Measurements from ENCODE around the gene CCIN.

The CCIN gene

DNA sequence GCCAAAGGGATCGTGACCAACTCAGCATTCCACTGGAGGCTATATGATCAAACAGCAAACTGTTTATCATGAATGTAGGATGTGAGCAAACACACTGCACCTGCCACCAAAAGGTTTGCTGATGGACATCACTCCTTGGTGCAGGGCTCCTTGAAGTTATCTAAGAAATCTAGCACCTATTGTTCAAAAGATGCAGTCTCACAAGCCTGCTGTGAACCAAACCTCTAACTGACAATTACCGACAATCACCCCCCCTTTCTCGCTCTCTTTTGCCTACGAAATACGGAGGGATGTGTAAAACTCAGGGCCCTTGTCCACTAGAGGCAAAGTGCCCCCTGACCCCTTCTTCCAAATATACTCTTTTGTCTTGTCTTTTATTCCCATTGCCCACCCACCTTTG is 19.0 kb downstream of the CCIN start:
- in situ Hi-C loops (cut with HindIII; ENCODE audit: low sequenced_read_pairs) = loop anchor here (5.0 kb wide), 1 partner anchor 96 kb away; no protein-coding TSS in a partner anchor

DNA sequence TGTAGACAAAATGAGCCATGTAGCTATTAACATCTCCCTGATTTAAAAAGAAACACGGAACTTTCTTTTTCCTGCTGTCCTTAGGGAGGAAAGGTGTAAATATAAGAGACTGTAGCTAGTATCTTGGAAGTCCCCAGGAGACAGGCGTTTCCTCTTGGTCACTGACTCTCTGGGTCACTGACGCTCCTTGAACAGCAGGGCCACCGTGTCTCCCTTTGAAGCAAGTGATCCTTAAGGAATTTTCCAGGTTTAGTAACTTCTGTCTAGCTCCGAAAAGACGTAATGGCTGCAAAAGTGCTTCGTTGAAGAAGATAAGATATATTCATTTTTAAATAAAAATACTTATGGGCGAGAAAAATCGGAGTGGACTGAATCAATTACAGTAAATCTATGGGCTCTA is 20.8 kb downstream of the CCIN start:
- in situ Hi-C loops (cut with HindIII; ENCODE audit: low sequenced_read_pairs) = loop anchor here (5.0 kb wide), 1 partner anchor 98 kb away; no protein-coding TSS in a partner anchor

DNA sequence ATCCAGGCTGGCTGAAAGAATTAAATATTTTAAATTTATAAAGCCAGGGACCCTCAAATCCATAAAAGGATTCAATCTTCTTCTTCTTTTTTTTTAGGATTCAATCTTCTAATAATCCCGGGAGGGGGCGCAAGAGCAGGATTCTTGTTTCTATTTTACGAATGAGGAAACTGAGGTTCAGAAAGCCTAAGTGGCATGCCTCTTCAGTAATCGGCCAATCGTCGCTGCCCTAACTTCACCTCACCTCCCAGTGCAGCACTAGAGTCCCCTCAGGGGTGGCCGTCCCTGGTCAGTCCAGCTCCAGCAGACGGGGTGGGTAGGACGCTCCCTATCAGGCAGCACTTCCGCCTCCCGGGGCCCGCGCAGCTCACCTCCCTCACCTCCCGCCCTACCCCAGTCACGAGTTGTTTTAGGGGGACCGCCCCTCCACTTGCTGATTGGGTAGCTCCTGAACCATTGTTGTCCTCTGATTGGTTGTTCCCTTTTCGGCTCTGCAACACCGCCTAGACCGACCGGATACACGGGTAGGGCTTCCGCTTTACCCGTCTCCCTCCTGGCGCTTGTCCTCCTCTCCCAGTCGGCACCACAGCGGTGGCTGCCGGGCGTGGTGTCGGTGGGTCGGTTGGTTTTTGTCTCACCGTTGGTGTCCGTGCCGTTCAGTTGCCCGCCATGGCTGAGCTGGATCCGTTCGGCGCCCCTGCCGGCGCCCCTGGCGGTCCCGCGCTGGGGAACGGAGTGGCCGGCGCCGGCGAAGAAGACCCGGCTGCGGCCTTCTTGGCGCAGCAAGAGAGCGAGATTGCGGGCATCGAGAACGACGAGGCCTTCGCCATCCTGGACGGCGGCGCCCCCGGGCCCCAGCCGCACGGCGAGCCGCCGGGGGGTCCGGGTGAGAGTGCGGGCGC is 21.5 kb downstream of the CCIN start, which contains the start of gene CLTA:
TSS of gene CLTA (plus strand) at position 534 of the 902 bp plus-strand sequence. CDS start at position 670, 136 bp downstream.
- in situ Hi-C loops (cut with HindIII; ENCODE audit: low sequenced_read_pairs) = no loop called here

DNA sequence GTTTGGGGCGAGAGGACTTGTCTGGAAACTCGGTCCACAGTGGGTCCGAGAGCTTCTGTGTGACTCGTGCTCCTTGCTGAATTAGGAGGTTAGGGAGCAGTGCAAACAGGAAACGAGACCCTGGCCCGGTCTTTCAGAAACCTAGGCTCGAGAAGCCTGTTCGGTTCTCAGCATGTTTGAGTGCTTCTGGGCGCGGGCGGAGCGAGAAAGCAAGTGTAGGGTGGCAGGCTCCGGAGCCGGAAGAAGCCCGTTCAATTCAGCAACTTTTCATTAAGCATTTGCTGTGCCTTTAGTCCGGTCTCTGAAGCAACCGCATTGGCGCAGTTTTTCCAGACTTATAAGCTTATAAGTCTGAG is 22.1 kb downstream of the CCIN start:
- in situ Hi-C loops (cut with HindIII; ENCODE audit: low sequenced_read_pairs) = no loop called here

DNA sequence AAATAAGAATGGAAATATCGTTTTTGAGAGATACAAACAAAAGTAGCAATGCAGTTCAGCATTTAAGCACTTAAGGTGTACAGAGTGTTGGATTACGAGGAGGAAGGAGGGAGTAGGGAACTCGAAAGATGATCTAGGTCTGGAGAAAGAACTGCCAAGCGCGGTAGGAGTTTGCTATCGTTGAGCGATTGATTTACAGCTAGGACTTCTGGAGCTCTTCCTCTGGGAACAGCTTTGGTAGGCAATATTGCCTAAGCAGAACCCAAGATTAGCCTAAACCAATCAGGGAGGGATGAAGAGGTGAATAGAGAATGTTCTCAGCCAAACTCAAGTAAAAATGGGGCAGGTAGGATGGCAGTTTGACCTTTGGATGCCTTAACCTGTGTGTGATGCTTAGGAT is 22.5 kb downstream of the CCIN start:
- in situ Hi-C loops (cut with HindIII; ENCODE audit: low sequenced_read_pairs) = no loop called here

DNA sequence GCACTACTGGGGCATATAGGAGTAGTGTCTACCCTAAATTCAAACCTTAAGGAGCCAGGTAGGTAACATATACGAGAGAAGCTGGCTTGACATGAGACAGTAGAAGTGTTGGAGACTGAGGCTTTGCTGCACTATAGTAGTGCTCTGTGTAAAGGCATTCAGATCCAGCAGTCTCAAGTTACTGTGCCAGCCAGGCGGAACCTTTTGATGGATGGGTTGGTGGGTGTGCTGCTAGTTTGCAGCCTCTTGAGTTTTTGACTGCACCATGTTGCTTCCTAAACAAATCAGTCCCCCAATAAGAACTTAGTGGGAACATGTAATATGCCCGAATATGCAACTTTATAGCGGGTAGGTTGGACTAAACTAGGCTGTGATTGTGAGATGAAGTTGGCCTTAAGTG is 23.0 kb downstream of the CCIN start:
- in situ Hi-C loops (cut with HindIII; ENCODE audit: low sequenced_read_pairs) = no loop called here

DNA sequence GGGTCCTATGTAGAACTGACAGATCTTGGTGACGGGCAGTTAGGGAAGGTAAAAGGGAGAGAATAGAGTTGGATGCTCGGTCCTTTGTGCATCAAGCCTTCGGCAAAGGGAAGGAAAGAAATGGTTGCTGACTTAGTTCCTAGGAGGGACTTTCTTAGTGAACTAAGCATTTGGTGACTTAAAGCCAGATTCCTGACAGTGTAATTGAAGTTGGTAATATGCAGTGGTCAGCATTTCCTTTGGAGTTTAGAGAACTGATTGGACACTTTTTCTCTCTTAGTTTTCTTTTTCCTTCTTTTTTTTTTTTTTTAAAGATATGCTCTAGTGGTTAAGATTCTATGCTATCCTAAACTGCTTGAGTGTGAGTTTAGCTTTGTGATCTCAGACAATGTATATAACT is 23.8 kb downstream of the CCIN start:
- in situ Hi-C loops (cut with HindIII; ENCODE audit: low sequenced_read_pairs) = no loop called here

DNA sequence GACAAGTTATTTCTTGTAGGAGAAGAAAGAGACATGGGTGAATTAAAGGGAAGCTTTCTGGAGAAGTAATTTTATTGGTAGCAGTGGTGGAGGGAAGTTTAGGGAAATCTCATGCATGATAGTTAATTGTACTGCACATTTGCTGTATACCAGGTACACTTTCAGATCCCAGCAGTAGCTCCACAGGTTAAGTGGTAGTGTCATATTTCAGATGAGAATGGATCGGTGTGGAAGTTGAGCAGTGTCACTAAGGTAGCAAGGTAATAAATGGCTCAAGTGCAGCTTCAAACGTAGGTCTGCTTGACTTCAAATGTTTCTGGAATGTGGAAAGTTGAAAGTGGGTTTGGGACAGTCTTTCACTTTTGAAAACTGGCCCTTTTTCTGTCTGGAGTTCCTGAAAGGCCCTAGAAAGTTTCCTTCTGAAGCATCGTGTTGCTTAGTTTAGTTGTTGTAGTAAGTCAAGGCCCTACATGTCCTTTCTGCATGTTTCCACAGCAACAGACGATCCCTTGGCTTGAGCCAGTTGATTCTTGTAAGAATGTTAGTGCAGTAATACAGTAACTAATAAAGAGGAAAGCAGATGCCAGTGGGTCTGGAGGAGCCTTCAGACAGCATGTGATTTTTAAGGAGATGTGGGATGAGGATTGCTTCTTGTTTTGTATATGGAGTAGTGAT is 25.3 kb downstream of the CCIN start:
- in situ Hi-C loops (cut with HindIII; ENCODE audit: low sequenced_read_pairs) = no loop called here

DNA sequence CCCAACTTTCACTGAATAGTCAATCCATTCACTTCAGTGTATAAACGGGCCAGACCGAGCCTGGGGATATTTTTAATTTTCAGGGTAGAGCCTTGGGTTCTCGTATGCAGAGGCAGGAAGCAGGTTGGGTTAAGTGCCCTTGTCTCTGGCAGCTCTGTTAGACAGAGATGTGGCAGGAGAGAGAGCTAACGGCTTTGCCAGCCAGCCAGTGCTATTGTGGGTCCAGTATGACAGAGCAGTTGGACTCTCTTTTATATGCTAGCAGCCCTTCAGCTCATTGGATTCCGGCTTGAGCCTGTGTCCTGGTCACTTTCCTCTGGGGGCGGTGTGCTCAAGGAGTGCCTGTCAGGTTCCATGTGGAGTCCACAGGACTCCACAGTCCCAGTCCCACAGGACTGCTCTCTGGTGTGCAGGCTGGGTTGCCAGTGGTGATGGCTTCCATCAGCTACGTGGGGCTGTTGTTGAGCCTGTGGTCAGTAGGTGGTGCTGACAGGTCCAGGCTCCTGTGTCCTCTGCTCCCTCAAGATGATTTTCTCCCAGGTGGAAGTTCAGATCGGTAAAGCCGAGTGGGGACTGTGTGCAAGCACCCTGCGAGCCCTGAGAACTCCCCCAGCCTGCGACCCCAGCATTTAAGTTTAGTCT is 35.8 kb downstream of the CCIN start:
- in situ Hi-C loops (cut with HindIII; ENCODE audit: low sequenced_read_pairs) = no loop called here

DNA sequence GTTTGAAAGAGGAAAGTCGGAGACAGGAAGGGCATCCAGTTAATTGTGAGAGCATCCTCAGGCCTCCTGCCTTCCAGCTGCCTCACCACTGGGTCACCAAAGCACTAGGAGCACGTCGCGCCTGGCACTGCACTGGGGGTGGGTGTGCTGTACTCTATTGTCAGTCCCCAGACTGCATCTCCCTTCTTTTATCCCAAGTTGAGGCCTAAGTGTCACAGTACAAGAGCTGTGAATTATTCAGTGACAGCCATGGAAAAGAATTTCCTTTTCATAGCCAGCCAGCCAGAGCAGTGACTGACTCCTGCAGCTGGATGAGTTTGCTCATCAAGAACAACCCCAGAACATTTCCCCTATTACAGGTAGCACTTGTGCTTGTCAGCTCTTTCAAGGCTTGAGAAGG is 37.8 kb downstream of the CCIN start:
- in situ Hi-C loops (cut with HindIII; ENCODE audit: low sequenced_read_pairs) = no loop called here

DNA sequence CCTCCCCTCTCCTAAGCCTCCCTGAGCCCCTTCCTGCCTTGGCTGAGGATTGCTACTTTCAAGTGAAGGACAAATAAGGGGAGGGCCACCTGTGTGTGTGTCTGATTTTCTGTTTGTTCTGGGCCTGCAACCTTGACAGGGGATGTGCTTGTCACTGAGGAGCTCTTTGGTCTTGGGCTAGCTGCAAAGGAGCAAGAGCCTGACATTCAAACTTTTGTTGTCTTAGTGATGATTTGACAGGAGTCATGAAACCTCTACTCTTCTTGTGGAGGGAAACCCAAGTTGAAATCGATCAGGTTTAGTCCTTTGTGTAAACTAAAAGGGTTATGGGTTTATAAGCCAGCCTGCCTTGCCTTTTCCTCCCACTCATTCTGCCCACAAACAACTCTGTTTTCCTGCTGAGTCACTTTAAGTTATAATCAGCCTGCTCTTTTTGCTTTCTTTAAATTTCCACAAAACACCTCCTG is 38.4 kb downstream of the CCIN start:
- in situ Hi-C loops (cut with HindIII; ENCODE audit: low sequenced_read_pairs) = no loop called here

DNA sequence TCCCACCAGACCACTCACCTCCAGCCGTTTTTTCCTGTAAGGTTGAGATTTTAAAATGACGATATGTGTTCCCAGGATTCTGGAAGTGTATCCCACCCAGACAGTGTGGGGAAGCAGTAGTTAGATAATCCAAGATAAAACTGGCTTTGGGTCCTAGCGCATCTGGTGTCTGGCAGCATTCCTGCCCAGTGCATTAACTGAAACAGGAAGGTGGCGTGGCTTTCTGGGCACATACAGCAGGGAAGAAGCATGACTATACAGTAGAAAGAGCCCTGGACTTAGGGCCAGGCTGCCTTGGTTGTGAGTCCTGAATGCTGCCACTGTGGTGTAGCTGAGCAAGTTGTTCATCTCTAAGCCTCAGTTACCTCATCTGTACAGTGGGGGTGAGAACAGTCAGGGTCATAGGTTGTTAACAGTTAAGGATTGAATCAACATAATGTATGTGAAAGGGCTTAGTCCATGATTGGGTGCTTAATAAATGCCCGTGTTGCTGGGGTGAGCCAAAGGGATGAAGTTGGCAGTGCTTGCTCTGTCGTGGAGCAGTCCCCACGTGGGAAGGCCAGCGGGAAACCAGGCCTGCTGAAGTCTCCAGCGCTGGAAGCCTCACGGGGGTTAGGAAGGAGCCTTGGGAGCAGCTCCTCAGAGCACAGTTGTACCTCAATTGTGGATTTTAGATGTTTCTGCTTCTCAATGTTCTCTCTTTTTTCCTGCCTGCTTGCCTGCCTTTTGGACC is 39.5 kb downstream of the CCIN start:
- in situ Hi-C loops (cut with HindIII; ENCODE audit: low sequenced_read_pairs) = no loop called here

DNA sequence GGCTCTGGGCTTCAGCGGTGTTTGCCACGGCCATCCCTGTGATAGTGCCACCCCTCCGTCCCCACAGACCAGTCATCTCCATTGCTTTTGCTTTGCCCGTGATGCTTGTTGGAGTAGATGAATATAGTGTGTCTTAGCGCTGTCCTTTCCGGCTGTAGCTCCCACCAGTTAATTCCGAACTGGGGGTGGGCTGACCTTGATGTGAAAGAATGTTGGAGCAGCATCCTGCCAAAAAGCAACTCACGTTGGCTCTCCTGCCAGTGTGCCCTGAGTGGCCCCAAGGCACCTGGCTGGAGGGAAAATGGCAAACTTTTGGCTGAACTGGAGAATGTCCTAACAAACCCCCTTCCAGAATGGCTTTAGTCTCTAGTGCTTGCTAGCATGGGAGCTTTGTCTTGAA is 41.5 kb downstream of the CCIN start:
- in situ Hi-C loops (cut with HindIII; ENCODE audit: low sequenced_read_pairs) = loop anchor here (5.0 kb wide), 1 partner anchor 132 kb away; no protein-coding TSS in a partner anchor

DNA sequence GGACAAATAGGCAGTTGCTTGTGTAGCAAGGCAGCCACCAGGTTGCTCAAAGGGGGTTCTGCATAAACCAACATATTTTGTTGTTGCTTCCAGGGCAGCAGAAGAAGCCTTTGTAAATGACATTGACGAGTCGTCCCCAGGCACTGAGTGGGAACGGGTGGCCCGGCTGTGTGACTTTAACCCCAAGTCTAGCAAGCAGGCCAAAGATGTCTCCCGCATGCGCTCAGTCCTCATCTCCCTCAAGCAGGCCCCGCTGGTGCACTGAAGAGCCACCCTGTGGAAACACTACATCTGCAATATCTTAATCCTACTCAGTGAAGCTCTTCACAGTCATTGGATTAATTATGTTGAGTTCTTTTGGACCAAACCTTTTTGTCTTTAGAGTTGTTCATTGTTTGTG is 42.3 kb downstream of the CCIN start:
- in situ Hi-C loops (cut with HindIII; ENCODE audit: low sequenced_read_pairs) = loop anchor here (5.0 kb wide), 1 partner anchor 131 kb away; no protein-coding TSS in a partner anchor

DNA sequence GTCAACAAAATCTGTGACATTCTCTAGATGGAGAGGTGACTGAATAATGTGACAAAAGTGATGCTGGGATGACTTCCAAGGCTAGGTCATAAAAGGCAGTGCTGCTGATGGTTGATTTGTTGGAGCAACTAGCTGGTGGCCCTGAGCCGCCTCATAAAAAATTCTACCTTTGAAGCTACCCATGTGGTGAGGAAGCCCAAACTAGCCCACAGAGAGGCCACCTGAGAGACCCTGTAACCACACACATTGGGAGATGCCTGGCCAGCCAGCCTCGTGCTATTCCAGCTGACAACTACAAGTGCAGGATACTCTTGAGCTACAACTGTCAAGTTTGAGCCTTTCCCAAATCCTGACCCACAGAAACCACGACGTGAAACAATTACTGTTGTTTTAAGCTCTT is 44.2 kb downstream of the CCIN start:
- in situ Hi-C loops (cut with HindIII; ENCODE audit: low sequenced_read_pairs) = loop anchor here (5.0 kb wide), 1 partner anchor 129 kb away; no protein-coding TSS in a partner anchor

DNA sequence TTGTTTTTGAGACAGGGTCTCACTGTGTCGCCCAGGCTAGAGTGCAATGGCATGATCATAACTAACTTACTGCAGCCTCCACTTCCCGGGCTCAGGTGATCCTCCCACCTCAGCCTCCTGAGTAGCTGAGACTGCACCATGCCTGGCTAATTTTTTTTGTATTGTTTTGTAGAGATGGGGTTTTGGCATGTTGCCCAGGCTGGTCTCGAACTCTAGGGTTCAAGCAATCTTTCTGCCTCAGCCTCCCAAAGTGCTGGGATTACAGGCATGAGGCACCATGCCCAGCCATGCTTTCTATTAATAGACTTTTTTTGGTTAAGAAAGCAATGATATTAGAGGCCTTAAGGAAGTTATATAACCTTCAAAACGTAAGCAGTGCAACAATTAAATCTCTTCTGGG is 44.8 kb downstream of the CCIN start:
- in situ Hi-C loops (cut with HindIII; ENCODE audit: low sequenced_read_pairs) = loop anchor here (5.0 kb wide), 1 partner anchor 128 kb away; no protein-coding TSS in a partner anchor

DNA sequence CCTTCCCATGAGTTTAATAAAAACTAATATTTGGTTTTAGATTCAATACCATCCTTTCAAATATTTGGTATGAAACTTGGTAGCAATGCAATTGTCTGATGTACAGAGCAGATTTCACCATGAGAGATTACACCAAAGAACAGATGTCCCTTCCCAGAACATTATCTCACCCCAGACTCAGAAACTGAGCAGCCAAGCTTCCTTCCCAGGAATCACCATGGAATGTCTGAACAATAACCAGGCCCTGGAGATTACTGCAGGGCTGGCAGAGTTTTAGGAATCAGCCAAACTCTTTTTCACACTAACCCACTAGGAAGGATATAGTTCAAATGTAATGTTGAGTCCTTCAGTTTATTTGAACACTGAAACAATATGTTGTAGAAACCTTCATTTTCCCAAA is 45.4 kb downstream of the CCIN start:
- in situ Hi-C loops (cut with HindIII; ENCODE audit: low sequenced_read_pairs) = loop anchor here (5.0 kb wide), 1 partner anchor 128 kb away; no protein-coding TSS in a partner anchor

DNA sequence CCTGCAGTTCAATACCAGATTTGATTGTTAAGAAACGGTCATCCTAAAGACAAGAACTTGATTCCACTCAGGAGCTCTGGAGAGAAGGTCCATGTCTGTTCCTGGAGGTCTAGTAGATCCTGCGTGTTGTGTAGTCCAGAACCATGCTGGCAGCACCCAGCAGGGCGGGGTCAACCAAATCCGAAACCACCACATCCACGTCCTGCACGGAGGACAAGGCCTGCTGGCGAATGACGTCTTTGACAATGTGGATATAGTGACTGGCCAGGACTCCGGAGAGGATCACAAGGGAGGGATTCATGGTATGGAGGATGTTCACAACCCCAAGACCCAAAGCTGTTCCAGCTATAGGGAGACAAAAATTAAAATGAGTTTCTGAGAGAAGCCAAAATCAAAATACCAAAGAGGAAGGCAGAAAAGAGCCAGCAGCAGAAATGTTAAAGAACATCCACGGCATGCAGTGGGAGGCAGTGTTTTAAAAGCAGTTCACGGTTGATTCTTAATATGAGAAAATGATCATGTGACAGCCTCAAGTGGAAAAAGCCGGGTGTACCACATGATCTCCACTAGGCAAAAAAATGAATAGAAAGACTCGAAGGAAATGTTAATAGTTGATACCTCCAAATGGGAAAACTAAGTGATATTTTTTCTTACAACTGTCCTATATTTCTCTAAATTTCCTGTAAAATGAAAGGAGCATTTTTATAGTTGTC is 48.2 kb downstream of the CCIN start:
- in situ Hi-C loops (cut with HindIII; ENCODE audit: low sequenced_read_pairs) = no loop called here

DNA sequence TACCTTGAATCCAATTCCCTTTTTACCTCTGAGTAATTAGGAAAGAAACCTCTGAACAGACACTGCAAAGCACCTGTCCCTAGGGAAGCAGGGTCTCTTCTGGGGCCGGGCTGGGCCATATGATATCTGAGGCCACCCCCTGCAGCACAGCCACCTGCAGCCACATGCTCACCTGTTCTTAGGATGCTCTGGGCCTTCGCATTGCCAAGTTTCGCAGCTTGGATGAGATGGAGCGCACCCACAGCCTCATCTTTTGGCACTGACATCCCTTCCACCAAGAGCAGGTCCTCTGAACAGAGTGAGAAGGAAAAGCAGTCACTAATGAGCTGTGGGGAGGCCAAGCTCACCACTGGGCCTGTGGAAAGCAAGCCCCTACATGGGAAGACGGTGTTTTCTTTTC is 48.8 kb downstream of the CCIN start:
- in situ Hi-C loops (cut with HindIII; ENCODE audit: low sequenced_read_pairs) = no loop called here

DNA sequence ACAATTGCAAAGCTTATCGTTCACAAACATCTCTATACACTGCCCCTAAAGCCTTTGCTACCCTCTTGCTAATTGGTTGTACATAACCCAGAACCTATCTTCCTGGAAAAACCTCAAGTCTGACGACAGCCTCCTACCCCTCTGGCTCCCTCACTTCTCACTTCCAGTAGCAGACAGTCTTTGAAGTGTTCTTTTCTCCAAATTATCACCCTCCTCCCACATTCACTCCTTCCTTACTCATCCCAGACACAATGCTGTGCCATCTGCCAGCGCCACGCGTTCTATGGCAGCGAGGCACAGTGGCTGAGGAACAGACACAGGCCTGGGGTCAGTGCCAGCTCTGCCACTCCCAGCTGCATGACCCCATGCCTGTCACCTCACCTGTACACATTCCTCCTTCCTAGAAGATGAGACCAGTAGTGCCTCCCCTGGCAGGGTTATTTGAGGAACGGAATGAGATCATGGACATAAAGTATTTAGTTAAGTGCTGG is 49.3 kb downstream of the CCIN start:
- in situ Hi-C loops (cut with HindIII; ENCODE audit: low sequenced_read_pairs) = no loop called here

Measured in endothelial cell of hepatic sinusoid (primary cell).